GM12878 (cell line): ENCODE data around the gene LARP6. TPM values are rescaled to one million over a fixed set of nuclear protein-coding genes. Genes with fewer than 3 reads are reported as not detected.

Experiments used
- ATAC-seq: fragments of 200-7000 bp; cut with Tn5 transposase; 3 replicates; pipeline ENCODE4 v1.9.1; 2020; ENCODE audit warnings: mild to moderate bottlenecking, moderate library complexity
- BruUV-seq: library from RNA; stranded (reverse); fragments of 400-500 nt; replicated peaks from 2 replicates; lab custom pipeline; 2021; lab: Mats Ljungman, UMichigan
- CTCF ChIA-PET: fragments of 300-600 bp; sonication (Branson Sonifier 250); formaldehyde crosslinking; extraction: SDS; loops from one replicate; lab custom pipeline; 2021; ENCODE audit warnings: inconsistent platforms; lab: Yijun Ruan, JAX
- POLR2A ChIA-PET: fragments of 350-600 bp; formaldehyde crosslinking; extraction: SDS; loops from one replicate; lab custom pipeline; 2021; ENCODE audit warnings: inconsistent platforms; lab: Charles Lee
- RAD21 ChIA-PET: fragments of 300-600 bp; sonication (Branson Sonifier 250); formaldehyde crosslinking; loops from one replicate; lab custom pipeline; 2023; ENCODE audit warnings: antibody characterized with exemption; ENCODE audit not compliant: unreplicated experiment; lab: Charles Lee
- SMC1A ChIA-PET: fragments of 300-600 bp; sonication (Branson Sonifier 250); formaldehyde crosslinking; loops from one replicate; lab custom pipeline; 2023; ENCODE audit not compliant: unreplicated experiment, uncharacterized antibody; lab: Charles Lee
- DNase-seq: peaks from one replicate; pipeline ENCODE4 v3.0.0-alpha.2; 2011; ENCODE audit warnings: low read depth, low spot score
- FAIRE-seq: peaks from 3 replicates; lab custom pipeline; 2011; peaks lifted over from hg19 to GRCh38; lab: Jason Lieb, UNC
- H2AFZ ChIP-seq: 2 replicates; pipeline ENCODE4 v1.6.0; 2011; ENCODE audit warnings: low read depth, low read length, control low read depth; ENCODE audit not compliant: control insufficient read depth
- H3K27ac ChIP-seq: 2 replicates; pipeline ENCODE4 v1.5.1; 2011; ENCODE audit warnings: control low read depth; ENCODE audit not compliant: control insufficient read depth, insufficient read depth
- H3K27me3 ChIP-seq, 2 experiments: replicated peaks in 1 of 2; 2 replicates each; pipeline versions ENCODE4 v1.6.0 to v1.6.1; 2011; ENCODE audit warnings: low read length in 1 of 2; ENCODE audit not compliant: control insufficient read depth in 2 of 2, insufficient read depth in 2 of 2
- H3K36me3 ChIP-seq, 2 experiments: 2 replicates each; pipeline ENCODE4 v1.5.1; 2011; ENCODE audit warnings: low read length in 1 of 2; ENCODE audit not compliant: control insufficient read depth in 2 of 2, insufficient read depth in 2 of 2
- H3K4me1 ChIP-seq: 2 replicates; pipeline ENCODE4 v1.6.1; 2011; ENCODE audit warnings: mild to moderate bottlenecking, low read length, moderate library complexity, mixed read lengths; ENCODE audit not compliant: control insufficient read depth, insufficient read depth
- H3K4me2 ChIP-seq: 2 replicates; pipeline ENCODE4 v1.6.0; 2011; ENCODE audit warnings: control low read depth; ENCODE audit not compliant: control insufficient read depth, insufficient read depth
- H3K4me3 ChIP-seq: fragments of 200-600 bp; sonication (generic); 2 replicates; pipeline ENCODE4 v1.5.1; 2016
- H3K79me2 ChIP-seq: 2 replicates; pipeline ENCODE4 v1.6.0; 2011; ENCODE audit warnings: low read length; ENCODE audit not compliant: control insufficient read depth, insufficient read depth
- H3K9ac ChIP-seq: 2 replicates; pipeline ENCODE4 v1.8.0; 2011; ENCODE audit warnings: low read length, control low read depth, mixed read lengths; ENCODE audit not compliant: control insufficient read depth, insufficient read depth
- H3K9me3 ChIP-seq: replicated peaks from 3 replicates; pipeline ENCODE4 v1.5.1; 2011; ENCODE audit warnings: mild to moderate bottlenecking, low read length; ENCODE audit not compliant: control insufficient read depth, insufficient read depth
- H4K20me1 ChIP-seq: 2 replicates; pipeline ENCODE4 v1.6.0; 2011; ENCODE audit not compliant: control insufficient read depth, insufficient read depth
- HCFC1 ChIP-seq: fragments of 150-350 bp; IDR thresholded peaks from 2 replicates; pipeline ENCODE4 v1.6.1; 2014; ENCODE audit warnings: low read length
- SIX5 ChIP-seq: IDR thresholded peaks from 2 replicates; pipeline ENCODE4 v1.6.1; 2011; ENCODE audit warnings: mild to moderate bottlenecking, low read depth, low read length, moderate library complexity; ENCODE audit not compliant: severe bottlenecking
- WGBS: methylation state at CpG from one replicate; pipeline ENCODE4 v1.1.6; 2016; ENCODE audit warnings: low lambda C conversion rate; ENCODE audit not compliant: insufficient replicate concordance, insufficient coverage; ENCODE audit errors: missing lambda C conversion rate; 5-methylcytosine and 5-hydroxymethylcytosine counted together
- in situ Hi-C: fragments of 300-500 bp; cut with MboI; formaldehyde crosslinking; loops from 9 replicates; pipeline ENCODE4 v1.14.3; 2018; ENCODE audit warnings: mixed read lengths
- intact Hi-C: fragments of 100-400 bp; cut with micrococcal nuclease; formaldehyde crosslinking; loops from one replicate; pipeline ENCODE4 v1.14.2; 2022; ENCODE audit not compliant: unreplicated experiment
- polyA plus RNA-seq, 11 experiments: library from polyadenylated mRNA; depleted of rRNA in 4 of 11; unstranded in 6 of 11; stranded (reverse) in 5 of 11; fragments of >200 nt; fragmentation: Nextera tagmentation in 4 of 11; fragmentation: Illumina TruSeq in 1 of 11; extraction: Ambion mirVana in 4 of 11; extraction: Trizol in 1 of 11; gene quantifications; 1 replicate in 1 of 11; 2 replicates in 10 of 11; pipeline versions ENCODE4 v1.2.1 to v1.2.3, GENCODE V29; 2011 to 2016; ENCODE audit warnings: inconsistent platforms in 2 of 11, missing spikeins in 2 of 11, low read depth in 1 of 11
- total RNA-seq, 4 experiments: library from RNA; depleted of rRNA in 3 of 4; stranded (reverse); fragments of >200 nt in 3 of 4; fragmentation: Illumina TruSeq in 1 of 4; extraction: Trizol in 1 of 4; gene quantifications; 2 replicates each; pipeline versions ENCODE4 v1.2.1 to v1.2.3, GENCODE V29; 2013 to 2021
- TF ChIP-seq, protein P1 (sequence below): IDR thresholded peaks from 2 replicates; pipeline ENCODE4 v1.6.1; 2012; ENCODE audit warnings: mild to moderate bottlenecking, low read depth, low read length

Gene LARP6
- total and polyA plus RNA-seq, 10 of the 15 experiments (the other 5 are each of a cell fraction or from before 2014, with no cell fraction given), result 0.74 to 14.6 (median 3.9) TPM

GRCh38 chr15:70867911-70868467 is 14.0 kb upstream of the LARP6 start:
- ChIA-PET SMC1A (no interaction called here), CTCF (no interaction called here), RAD21 (no interaction called here), POLR2A (no interaction called here)
- in situ Hi-C loops (no loop called here), intact Hi-C loops (no loop called here)
- no peak overlapping the region for H2AFZ ChIP-seq
- no peaks in the 10 kb centered on the region for H3K9me3 ChIP-seq
- BruUV-seq, result no TSS peak
- no peaks in the 10 kb centered on the region for H3K79me2 ChIP-seq
- DNase-seq (no peak), ATAC-seq (no peak), FAIRE-seq (no peak)
- no peaks in the 10 kb centered on the region for H3K27me3 ChIP-seq
- H3K4me3 ChIP-seq, result no peak overlapping the region
- H3K4me2 ChIP-seq, result no peak overlapping the region
- WGBS, result 82% methylated on average over 6 of the region's 6 CpGs
- H3K9ac ChIP-seq, result no peak overlapping the region
- H3K4me1 ChIP-seq, result peaks cover 6% of the 10 kb centered on the region
- no peaks in the 10 kb centered on the region for H3K36me3 ChIP-seq
- TF ChIP-seq, protein P1, sequence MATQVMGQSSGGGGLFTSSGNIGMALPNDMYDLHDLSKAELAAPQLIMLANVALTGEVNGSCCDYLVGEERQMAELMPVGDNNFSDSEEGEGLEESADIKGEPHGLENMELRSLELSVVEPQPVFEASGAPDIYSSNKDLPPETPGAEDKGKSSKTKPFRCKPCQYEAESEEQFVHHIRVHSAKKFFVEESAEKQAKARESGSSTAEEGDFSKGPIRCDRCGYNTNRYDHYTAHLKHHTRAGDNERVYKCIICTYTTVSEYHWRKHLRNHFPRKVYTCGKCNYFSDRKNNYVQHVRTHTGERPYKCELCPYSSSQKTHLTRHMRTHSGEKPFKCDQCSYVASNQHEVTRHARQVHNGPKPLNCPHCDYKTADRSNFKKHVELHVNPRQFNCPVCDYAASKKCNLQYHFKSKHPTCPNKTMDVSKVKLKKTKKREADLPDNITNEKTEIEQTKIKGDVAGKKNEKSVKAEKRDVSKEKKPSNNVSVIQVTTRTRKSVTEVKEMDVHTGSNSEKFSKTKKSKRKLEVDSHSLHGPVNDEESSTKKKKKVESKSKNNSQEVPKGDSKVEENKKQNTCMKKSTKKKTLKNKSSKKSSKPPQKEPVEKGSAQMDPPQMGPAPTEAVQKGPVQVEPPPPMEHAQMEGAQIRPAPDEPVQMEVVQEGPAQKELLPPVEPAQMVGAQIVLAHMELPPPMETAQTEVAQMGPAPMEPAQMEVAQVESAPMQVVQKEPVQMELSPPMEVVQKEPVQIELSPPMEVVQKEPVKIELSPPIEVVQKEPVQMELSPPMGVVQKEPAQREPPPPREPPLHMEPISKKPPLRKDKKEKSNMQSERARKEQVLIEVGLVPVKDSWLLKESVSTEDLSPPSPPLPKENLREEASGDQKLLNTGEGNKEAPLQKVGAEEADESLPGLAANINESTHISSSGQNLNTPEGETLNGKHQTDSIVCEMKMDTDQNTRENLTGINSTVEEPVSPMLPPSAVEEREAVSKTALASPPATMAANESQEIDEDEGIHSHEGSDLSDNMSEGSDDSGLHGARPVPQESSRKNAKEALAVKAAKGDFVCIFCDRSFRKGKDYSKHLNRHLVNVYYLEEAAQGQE, result no peak
- no peak for TF ChIP-seq HCFC1
- no peak for TF ChIP-seq SIX5
- H4K20me1 ChIP-seq, result no peaks in the 10 kb centered on the region
- H3K27ac ChIP-seq, result no peak overlapping the region
